Body of pancreas (tissue), 4 donors: ENCODE measurements around the gene COL27A1. TPM values are rescaled to one million over a fixed set of nuclear protein-coding genes. Genes with fewer than 3 reads are reported as not detected.

Experiments
- ATAC-seq: fragments of 150-250 bp; one replicate; pipeline ENCODE4 v1.9.1; 2016
- DNase-seq, 4 donors: peaks; one replicate each; pipeline ENCODE4 v3.0.0-alpha.2; 2019
- H3K27ac ChIP-seq, 4 donors: fragments of 200-600 bp; sonication (generic); 1 replicate in 3 of 4; 2 replicates in 1 of 4; pipeline versions ENCODE4 v1.5.1 to v1.6.1; 2016 to 2019; ENCODE audit warnings: mild to moderate bottlenecking in 1 of 4, mixed read lengths in 1 of 4, moderate library complexity in 1 of 4
- H3K27me3 ChIP-seq, 2 donors: fragments of 200-600 bp; sonication (generic); one replicate each; pipeline ENCODE4 v1.6.0; 2016; ENCODE audit warnings: mild to moderate bottlenecking in 1 of 2
- H3K36me3 ChIP-seq, 2 donors: fragments of 200-600 bp; sonication (generic); replicated peaks in 1 of 2; 2 replicates each; pipeline ENCODE4 v1.5.1; 2016; ENCODE audit warnings: low read depth in 2 of 2; ENCODE audit not compliant: insufficient read depth in 1 of 2
- H3K4me1 ChIP-seq: fragments of 200-600 bp; sonication (generic); one replicate; pipeline ENCODE4 v1.6.0; 2016
- H3K4me3 ChIP-seq, 2 donors: fragments of 200-600 bp; sonication (generic); 1 replicate in 1 of 2; 2 replicates in 1 of 2; pipeline ENCODE4 v1.5.1; 2016 to 2019
- H3K9me3 ChIP-seq, 3 donors: fragments of 200-600 bp; sonication (generic); 1 replicate in 2 of 3; 2 replicates in 1 of 3; pipeline ENCODE4 v1.5.1; 2016
- POLR2A ChIP-seq, 3 donors: fragments of 450-650 bp; IDR thresholded peaks; one replicate each; pipeline ENCODE4 v1.6.1; 2016; ENCODE audit warnings: antibody characterized with exemption in 3 of 3, mild to moderate bottlenecking in 2 of 3
- WGBS, 2 donors: methylation state at CpG; one replicate each; pipeline ENCODE4 v1.1.5; 2017; 5-methylcytosine and 5-hydroxymethylcytosine counted together
- intact Hi-C: fragments of 100-400 bp; cut with DNase I; formaldehyde crosslinking; loops from one replicate; pipeline ENCODE4 v1.15.1; 2023
- total RNA-seq, 2 donors: library from RNA; depleted of rRNA; stranded (reverse); fragments of >200 nt; gene quantifications; one replicate each; pipeline ENCODE4 v1.1.0, GENCODE V29; 2016
- TF ChIP-seq, protein P1 (sequence below), 7 experiments: fragments of 450-650 bp in 4 of 7; fragments of 200-600 bp in 3 of 7; sonication (generic) in 3 of 7; IDR thresholded peaks; one replicate each; pipeline ENCODE4 v1.5.1; 2016 to 2019; ENCODE audit warnings: antibody characterized with exemption in 7 of 7

COL27A1 gene
- total RNA-seq, 2 donors from 2014 or later = 24.1 to 58.0 TPM

DNA sequence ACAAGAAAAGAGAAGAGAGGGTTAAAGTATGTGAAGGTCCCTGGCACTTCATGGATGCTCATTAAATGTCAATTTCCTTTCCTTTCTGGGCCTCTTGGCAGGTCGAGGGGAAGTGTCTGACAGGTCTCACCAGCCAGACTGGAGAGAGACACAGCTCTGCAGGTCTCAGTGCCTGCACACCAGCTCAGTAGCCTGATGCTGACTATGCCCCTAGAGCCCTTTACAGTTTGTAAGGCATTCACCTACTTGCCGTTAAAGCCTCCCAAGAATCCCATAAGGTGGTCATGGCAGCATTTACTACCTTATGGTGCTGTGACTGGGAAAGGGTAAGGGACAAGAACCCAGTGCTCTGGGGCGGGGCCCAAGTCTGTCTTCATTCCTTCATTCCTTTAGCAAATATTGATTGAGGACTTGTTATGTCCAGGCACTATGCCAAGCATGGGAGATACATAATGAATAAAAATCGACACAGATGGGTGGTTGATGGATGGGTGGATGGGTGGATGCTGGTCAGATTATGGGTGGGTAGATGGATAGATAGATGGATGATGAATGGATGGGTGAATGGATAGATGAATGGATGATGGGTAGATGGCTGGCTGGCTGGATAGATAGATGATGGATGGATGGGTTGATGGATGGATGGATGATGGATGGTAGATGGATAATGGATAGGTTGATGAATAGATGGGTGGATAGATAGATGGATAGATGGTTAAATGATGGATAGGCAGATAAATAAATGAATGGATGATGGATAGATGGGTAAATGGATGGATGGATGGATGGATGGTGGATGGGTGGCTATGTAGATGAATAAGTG is 34.9 kb upstream of the COL27A1 start:
- Histone ChIP-seq H3K4me1 (peaks cover 35% of the 10 kb centered on the region), H3K36me3 (no peaks in the 10 kb centered on the region), H3K27me3 (no peaks in the 10 kb centered on the region), H3K4me3 (no peak overlapping the region), H3K9me3 (no peaks in the 10 kb centered on the region), H3K27ac (peak overlapping the region in 2 of 4 donors; percentile 29 to 36)
- intact Hi-C loops = no loop called here
- TF ChIP-seq POLR2A (IDR thresholded peaks at IDR 0.05) = no peak
- TF ChIP-seq, protein P1, sequence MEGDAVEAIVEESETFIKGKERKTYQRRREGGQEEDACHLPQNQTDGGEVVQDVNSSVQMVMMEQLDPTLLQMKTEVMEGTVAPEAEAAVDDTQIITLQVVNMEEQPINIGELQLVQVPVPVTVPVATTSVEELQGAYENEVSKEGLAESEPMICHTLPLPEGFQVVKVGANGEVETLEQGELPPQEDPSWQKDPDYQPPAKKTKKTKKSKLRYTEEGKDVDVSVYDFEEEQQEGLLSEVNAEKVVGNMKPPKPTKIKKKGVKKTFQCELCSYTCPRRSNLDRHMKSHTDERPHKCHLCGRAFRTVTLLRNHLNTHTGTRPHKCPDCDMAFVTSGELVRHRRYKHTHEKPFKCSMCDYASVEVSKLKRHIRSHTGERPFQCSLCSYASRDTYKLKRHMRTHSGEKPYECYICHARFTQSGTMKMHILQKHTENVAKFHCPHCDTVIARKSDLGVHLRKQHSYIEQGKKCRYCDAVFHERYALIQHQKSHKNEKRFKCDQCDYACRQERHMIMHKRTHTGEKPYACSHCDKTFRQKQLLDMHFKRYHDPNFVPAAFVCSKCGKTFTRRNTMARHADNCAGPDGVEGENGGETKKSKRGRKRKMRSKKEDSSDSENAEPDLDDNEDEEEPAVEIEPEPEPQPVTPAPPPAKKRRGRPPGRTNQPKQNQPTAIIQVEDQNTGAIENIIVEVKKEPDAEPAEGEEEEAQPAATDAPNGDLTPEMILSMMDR (IDR thresholded peaks at IDR 0.05) = no peak
- 39 to 40% methylated on average over 4 of the region's 4 CpGs for WGBS, 2 donors
- DNase-seq = no peak
- no peak for ATAC-seq

DNA sequence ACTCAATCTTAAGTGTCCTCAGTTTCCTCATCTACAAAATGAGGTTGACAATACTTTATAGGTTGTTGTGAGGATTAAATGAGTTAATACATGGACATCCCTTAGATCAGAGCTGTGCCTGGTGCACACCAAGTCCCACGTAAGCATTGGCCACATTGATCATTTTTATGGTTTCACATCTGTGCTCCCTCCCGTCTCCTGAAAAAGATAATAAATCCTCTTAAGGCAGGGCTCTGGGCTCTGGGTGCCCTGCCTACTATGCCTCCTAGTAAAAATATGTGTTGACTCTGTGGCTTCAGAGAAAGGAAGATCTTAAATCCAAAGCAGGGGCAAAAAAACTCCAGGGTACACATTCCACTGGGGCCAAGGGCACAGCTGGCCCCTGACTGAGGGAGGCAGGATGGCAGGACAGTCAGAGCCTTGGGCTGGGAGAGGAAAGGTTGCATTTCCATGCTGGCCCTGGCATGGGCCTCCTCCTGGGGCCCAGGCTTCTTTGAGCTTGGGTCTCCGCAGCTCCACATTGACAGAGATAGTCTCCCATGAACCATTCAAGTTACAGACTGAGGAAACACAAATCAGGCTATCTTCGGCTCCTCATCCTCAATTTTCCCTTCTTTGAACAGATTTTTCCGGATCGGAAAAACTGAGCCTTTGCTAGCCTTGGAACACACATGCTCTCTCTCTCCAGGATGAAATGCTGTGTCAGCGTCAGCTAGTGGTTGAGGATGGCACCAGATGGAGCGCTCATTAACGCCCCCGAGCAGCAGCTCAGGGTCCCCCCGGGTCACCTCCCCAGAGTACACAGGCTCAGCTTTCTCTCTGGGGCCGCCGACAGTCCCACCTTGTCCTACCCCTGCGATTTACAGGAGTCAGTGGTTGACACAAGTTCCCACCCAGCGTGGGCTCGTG is 33.9 kb upstream of the COL27A1 start:
- Histone ChIP-seq H3K27me3 (no peaks in the 10 kb centered on the region), H3K4me1 (peaks cover 26% of the 10 kb centered on the region), H3K27ac (no peak overlapping the region), H3K9me3 (no peaks in the 10 kb centered on the region), H3K4me3 (no peak overlapping the region), H3K36me3 (no peaks in the 10 kb centered on the region)
- no peak for TF ChIP-seq POLR2A (IDR thresholded peaks at IDR 0.05)
- TF ChIP-seq, protein P1 (IDR thresholded peaks at IDR 0.05) = no peak
- no peak for DNase-seq
- ATAC-seq = no peak
- WGBS, 2 donors = 82 to 88% methylated on average over 13 to 16 of the region's 16 CpGs
- intact Hi-C loops = no loop called here

DNA sequence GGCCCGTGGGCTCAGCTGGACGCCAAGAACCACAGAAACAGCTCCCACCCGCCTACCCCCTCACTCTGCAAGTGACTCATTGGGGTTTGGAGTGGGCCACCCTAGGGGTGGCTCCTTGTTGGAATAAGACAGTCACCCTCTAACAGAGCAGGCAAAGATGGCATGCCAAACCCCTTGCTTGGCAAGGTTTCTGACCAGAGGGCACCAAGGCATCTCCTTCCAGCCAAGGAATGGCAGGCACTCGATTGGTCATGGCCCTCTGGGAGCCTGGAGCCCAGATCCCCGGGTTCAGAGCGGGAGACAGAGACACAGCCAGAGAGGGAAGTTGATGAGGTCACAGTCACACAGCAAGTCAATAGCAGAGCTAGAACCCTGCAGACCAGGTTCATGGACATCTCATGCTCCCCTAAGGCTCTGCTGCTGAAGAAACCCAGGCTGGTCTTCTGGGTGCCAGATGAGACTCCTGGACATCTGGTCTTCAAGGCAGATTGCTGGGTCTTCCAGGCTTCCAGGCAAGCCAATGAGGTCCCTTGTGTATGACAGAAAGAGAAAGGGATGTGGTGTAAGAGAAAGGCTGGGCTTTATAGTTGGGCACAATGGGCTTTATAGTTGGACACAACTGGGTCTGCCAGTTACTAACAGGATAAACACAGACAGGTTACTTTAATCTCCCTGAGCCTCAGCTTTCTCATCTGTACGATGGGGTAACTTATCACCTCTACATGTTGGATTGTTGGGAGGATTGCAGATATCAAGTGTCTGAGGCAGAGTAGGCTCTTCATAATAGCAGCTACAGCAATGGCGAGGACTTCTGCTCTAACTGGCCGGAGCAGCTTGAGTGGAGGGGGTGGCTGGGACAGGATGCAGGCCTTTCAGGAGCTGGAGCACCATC is 33.0 kb upstream of the COL27A1 start:
- Histone ChIP-seq H3K4me1 (peaks cover 26% of the 10 kb centered on the region), H3K9me3 (no peaks in the 10 kb centered on the region), H3K27ac (no peak overlapping the region), H3K4me3 (no peak overlapping the region), H3K36me3 (no peaks in the 10 kb centered on the region), H3K27me3 (no peaks in the 10 kb centered on the region)
- DNase-seq (no peak), ATAC-seq (no peak)
- intact Hi-C loops = no loop called here
- TF ChIP-seq POLR2A (IDR thresholded peaks at IDR 0.05) = no peak
- TF ChIP-seq, protein P1 (IDR thresholded peaks at IDR 0.05) = no peak
- WGBS, 2 donors = 84 to 88% methylated on average over 6 to 9 of the region's 9 CpGs

DNA sequence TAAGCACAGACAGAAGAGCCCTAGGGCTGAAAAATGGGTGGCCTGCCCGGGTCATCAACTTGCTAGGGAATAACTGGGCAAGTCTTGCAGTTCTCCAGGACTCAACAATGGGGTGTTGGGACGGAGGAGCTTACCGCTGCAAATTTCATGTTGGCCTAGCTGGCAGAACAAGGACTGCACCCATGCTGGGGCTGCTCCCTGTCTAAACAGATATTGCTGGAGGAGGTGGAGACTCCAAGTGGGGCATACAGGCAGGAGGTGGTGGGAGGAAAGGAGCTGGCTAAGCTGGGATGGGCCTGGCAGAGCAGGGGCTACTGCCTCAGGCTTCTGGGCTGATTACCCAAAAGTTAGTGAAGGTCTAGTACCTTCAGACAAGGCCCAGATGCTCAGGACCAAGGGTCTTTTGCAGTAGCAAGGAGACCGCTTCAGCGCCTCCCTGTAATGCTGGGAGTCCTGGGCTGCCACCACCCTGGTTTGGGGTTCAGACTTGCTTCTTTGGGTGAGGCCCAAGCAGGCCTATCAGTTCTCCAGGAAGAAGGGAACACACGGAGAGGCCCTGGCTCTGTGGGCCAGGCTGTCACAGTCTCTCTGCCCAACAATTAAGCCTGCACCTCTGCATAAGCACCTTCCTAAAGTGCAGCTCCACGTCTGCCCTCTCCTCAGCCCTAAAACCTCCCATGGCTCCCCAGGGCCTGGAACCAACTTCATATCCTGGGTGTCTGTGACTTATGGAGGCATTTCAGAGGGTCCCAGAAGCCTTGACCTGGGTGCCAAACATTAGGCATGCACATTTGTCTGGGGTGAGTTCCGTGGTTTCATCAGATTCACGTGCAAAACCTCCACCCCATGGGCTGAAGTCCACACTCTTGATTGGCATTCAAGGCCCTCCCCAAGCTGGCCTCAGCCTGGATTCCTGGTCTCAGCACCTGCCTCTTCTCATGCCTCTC is 32.0 kb upstream of the COL27A1 start:
- DNase-seq (no peak), ATAC-seq (no peak)
- Histone ChIP-seq H3K27me3 (no peaks in the 10 kb centered on the region), H3K36me3 (no peaks in the 10 kb centered on the region), H3K4me1 (peaks cover 20% of the 10 kb centered on the region), H3K27ac (no peak overlapping the region), H3K9me3 (no peaks in the 10 kb centered on the region), H3K4me3 (no peak overlapping the region)
- no peak for TF ChIP-seq POLR2A (IDR thresholded peaks at IDR 0.05)
- TF ChIP-seq, protein P1 (IDR thresholded peaks at IDR 0.05) = no peak
- WGBS, 2 donors = 62 to 74% methylated on average over 6 to 9 of the region's 9 CpGs
- intact Hi-C loops = no loop called here
